Neutrophil (primary cell): ENCODE data around the gene GRIP2.

ENCODE experiments used
- H3K27ac ChIP-seq: fragments of 200-600 bp; sonication (generic); 2 replicates; pipeline ENCODE4 v1.5.1; 2016; ENCODE audit warnings: mild to moderate bottlenecking, moderate library complexity
- H3K27me3 ChIP-seq: fragments of 200-600 bp; sonication (generic); 2 replicates; pipeline ENCODE4 v1.6.0; 2016; ENCODE audit warnings: mild to moderate bottlenecking
- H3K36me3 ChIP-seq: fragments of 200-600 bp; sonication (generic); 2 replicates; pipeline ENCODE4 v1.5.1; 2017
- H3K4me1 ChIP-seq, 2 experiments: fragments of 200-600 bp in 1 of 2; sonication (generic) in 1 of 2; 1 replicate in 1 of 2; 2 replicates in 1 of 2; pipeline versions ENCODE4 v1.5.1 to v1.6.1; 2013 to 2016; ENCODE audit warnings: low read depth in 1 of 2, low read length in 1 of 2, mild to moderate bottlenecking in 1 of 2, moderate library complexity in 1 of 2; ENCODE audit not compliant: control insufficient read depth in 1 of 2, insufficient read depth in 1 of 2
- H3K4me3 ChIP-seq, 2 experiments: fragments of 200-600 bp in 1 of 2; sonication (generic) in 1 of 2; 1 replicate in 1 of 2; 2 replicates in 1 of 2; pipeline ENCODE4 v1.5.1; 2013 to 2016; ENCODE audit warnings: low read depth in 1 of 2, low read length in 1 of 2, mild to moderate bottlenecking in 1 of 2, moderate library complexity in 1 of 2
- H3K9me3 ChIP-seq: fragments of 200-600 bp; sonication (generic); 2 replicates; pipeline ENCODE4 v1.5.1; 2016
- CTCF ChIP-seq: fragments of 200-600 bp; sonication (generic); IDR thresholded peaks from 2 replicates; pipeline ENCODE4 v1.5.1; 2016; ENCODE audit warnings: antibody characterized with exemption

Gene GRIP2

GRCh38 chr3:14553871-14554270, 13.7 kb upstream of the GRIP2 start:
- no peak for TF ChIP-seq CTCF
- H3K4me3 ChIP-seq, result no peak overlapping the region
- no peaks in the 10 kb centered on the region for H3K9me3 ChIP-seq
- no peaks in the 10 kb centered on the region for H3K36me3 ChIP-seq
- H3K27me3 ChIP-seq, result peaks cover 73% of the 10 kb centered on the region
- no peak overlapping the region for H3K27ac ChIP-seq
- peaks cover 7 to 10% of the 10 kb centered on the region in 2 experiments for H3K4me1 ChIP-seq

- H3K4me1 ChIP-seq, result peaks cover 7 to 10% of the 10 kb centered on the region in 2 experiments
- H3K27me3 ChIP-seq, result peaks cover 82% of the 10 kb centered on the region
- no peaks in the 10 kb centered on the region for H3K9me3 ChIP-seq
- no peak overlapping the region for H3K4me3 ChIP-seq
- H3K36me3 ChIP-seq, result no peaks in the 10 kb centered on the region
- no peak for TF ChIP-seq CTCF
- H3K27ac ChIP-seq, result no peak overlapping the region
These were observed 12.6 kb upstream of the GRIP2 start for GRCh38 chr3:14552717-14553116.

GRCh38 chr3:14552041-14552648, 12.0 kb upstream of the GRIP2 start:
- H3K9me3 ChIP-seq, result no peaks in the 10 kb centered on the region
- TF ChIP-seq CTCF, result no peak
- H3K27me3 ChIP-seq, result peaks cover 82% of the 10 kb centered on the region
- no peak overlapping the region for H3K27ac ChIP-seq
- no peak overlapping the region for H3K4me3 ChIP-seq
- H3K36me3 ChIP-seq, result no peaks in the 10 kb centered on the region
- peaks cover 7 to 10% of the 10 kb centered on the region in 2 experiments for H3K4me1 ChIP-seq

GRCh38 chr3:14550651-14551611, 10.8 kb upstream of the GRIP2 start:
- H3K36me3 ChIP-seq, result no peaks in the 10 kb centered on the region
- no peaks in the 10 kb centered on the region for H3K9me3 ChIP-seq
- peaks cover 82% of the 10 kb centered on the region for H3K27me3 ChIP-seq
- peaks cover 7 to 10% of the 10 kb centered on the region in 2 experiments for H3K4me1 ChIP-seq
- no peak overlapping the region for H3K4me3 ChIP-seq
- H3K27ac ChIP-seq, result no peak overlapping the region
- TF ChIP-seq CTCF, result no peak

- H3K4me3 ChIP-seq, result no peak overlapping the region
- H3K27ac ChIP-seq, result no peak overlapping the region
- H3K27me3 ChIP-seq, result peaks cover 76% of the 10 kb centered on the region
- no peaks in the 10 kb centered on the region for H3K9me3 ChIP-seq
- H3K36me3 ChIP-seq, result no peaks in the 10 kb centered on the region
- H3K4me1 ChIP-seq, result peaks cover 7 to 8% of the 10 kb centered on the region in 2 experiments
- TF ChIP-seq CTCF, result no peak
These were observed 10.0 kb upstream of the GRIP2 start for GRCh38 chr3:14550181-14550580.
